ENCODE measurements around the gene NALCN. TPM values are rescaled to one million over a fixed set of nuclear protein-coding genes. Genes with fewer than 3 reads are reported as not detected.

Gene NALCN
- total RNA-seq, 3 donors from 2014 or later: 0.10 to 1.4 (median 0.12) TPM

GRCh38 chr13:101272886-101273285 is 143.4 kb downstream of the NALCN start:
- no peaks in the 10 kb centered on the region for H3K36me3 ChIP-seq (ENCODE audit: low read depth)
- DNase-seq (no peak), ATAC-seq (no peak)
- no peaks in the 10 kb centered on the region for H3K9me3 ChIP-seq
- TF ChIP-seq CTCF (IDR thresholded peaks at IDR 0.05): no peak
- intact Hi-C loops (cut with DNase I, micrococcal nuclease): no loop called here
- H3K4me1 ChIP-seq (ENCODE audit: low read depth): no peaks in the 10 kb centered on the region
- no peak overlapping the region for H3K4me3 ChIP-seq

GRCh38 chr13:101271681-101272245 is 144.5 kb downstream of the NALCN start:
- no peak for TF ChIP-seq CTCF (IDR thresholded peaks at IDR 0.05)
- ATAC-seq (no peak), DNase-seq (no peak)
- intact Hi-C loops (cut with DNase I, micrococcal nuclease): no loop called here
- Histone ChIP-seq H3K9me3 (no peaks in the 10 kb centered on the region), H3K4me1 (ENCODE audit: low read depth) (no peaks in the 10 kb centered on the region), H3K36me3 (ENCODE audit: low read depth) (no peaks in the 10 kb centered on the region), H3K4me3 (no peak overlapping the region)

GRCh38 chr13:101267656-101268055 is 148.7 kb downstream of the NALCN start:
- no peak overlapping the region for H3K4me3 ChIP-seq
- no peak for ATAC-seq

GRCh38 chr13:101265934-101266333 is 150.4 kb downstream of the NALCN start:
- no peak for DNase-seq
- Histone ChIP-seq H3K4me1 (ENCODE audit: low read depth) (no peaks in the 10 kb centered on the region), H3K36me3 (ENCODE audit: low read depth) (no peaks in the 10 kb centered on the region), H3K4me3 (no peak overlapping the region), H3K9me3 (no peaks in the 10 kb centered on the region)
- no peak for ATAC-seq
- intact Hi-C loops (cut with DNase I, micrococcal nuclease): no loop called here
- TF ChIP-seq CTCF (IDR thresholded peaks at IDR 0.05): no peak

More at GRCh38 chr13:101267656-101268055, 148.7 kb downstream of the NALCN start:
- intact Hi-C loops (cut with DNase I, micrococcal nuclease): no loop called here
- no peak for TF ChIP-seq CTCF (IDR thresholded peaks at IDR 0.05)
- H3K4me1 ChIP-seq (ENCODE audit: low read depth): no peaks in the 10 kb centered on the region
- no peaks in the 10 kb centered on the region for H3K9me3 ChIP-seq
- no peaks in the 10 kb centered on the region for H3K36me3 ChIP-seq (ENCODE audit: low read depth)
- DNase-seq: no peak

- no peak overlapping the region for H3K4me3 ChIP-seq
Measured at GRCh38 chr13:101264931-101265330, 151.4 kb downstream of the NALCN start.

More at GRCh38 chr13:101264931-101265330, 151.4 kb downstream of the NALCN start:
- H3K36me3 ChIP-seq (ENCODE audit: low read depth): no peaks in the 10 kb centered on the region
- no peaks in the 10 kb centered on the region for H3K4me1 ChIP-seq (ENCODE audit: low read depth)
- no peak for TF ChIP-seq CTCF (IDR thresholded peaks at IDR 0.05)
- no peaks in the 10 kb centered on the region for H3K9me3 ChIP-seq
- ATAC-seq (no peak), DNase-seq (no peak)
- intact Hi-C loops (cut with DNase I, micrococcal nuclease): no loop called here
